IPS DF 6.9 (cell line): ENCODE measurements around the gene MDM2.
"Not testable (repeated sequence)": the region's sequence is repeated elsewhere in the genome, so short reads cannot be mapped to it uniquely, and the experiment has no call there.

Experiments used
- DNase-seq: peaks from one replicate; pipeline ENCODE4 v3.0.0-alpha.2; 2013; ENCODE audit warnings: low read depth, low spot score
- H3K27ac ChIP-seq: one replicate; pipeline ENCODE4 v1.5.1; 2013; ENCODE audit warnings: low read length, control low read depth
- H3K27me3 ChIP-seq: 2 replicates; pipeline ENCODE4 v1.6.1; 2013; ENCODE audit warnings: mild to moderate bottlenecking, low read length; ENCODE audit not compliant: control insufficient read depth, insufficient read depth
- H3K36me3 ChIP-seq: 2 replicates; pipeline ENCODE4 v1.6.1; 2013; ENCODE audit warnings: low read length; ENCODE audit not compliant: control insufficient read depth, insufficient read depth
- H3K4me1 ChIP-seq: 2 replicates; pipeline ENCODE4 v1.6.1; 2013; ENCODE audit warnings: low read length; ENCODE audit not compliant: control insufficient read depth, insufficient read depth
- H3K4me3 ChIP-seq: 2 replicates; pipeline ENCODE4 v1.5.1; 2013; ENCODE audit warnings: mild to moderate bottlenecking, low read length
- H3K9me3 ChIP-seq: 2 replicates; pipeline ENCODE4 v1.6.1; 2013; ENCODE audit warnings: low read length, inconsistent platforms; ENCODE audit not compliant: control insufficient read depth, insufficient read depth
- WGBS: extraction: QIAGEN DNeasy Blood & Tissue Kit; methylation state at CpG from one replicate; pipeline ENCODE4 v1.1.7; 2013; ENCODE audit warnings: mixed read lengths, missing lambda C conversion rate; ENCODE audit not compliant: insufficient read length, insufficient coverage; 5-methylcytosine and 5-hydroxymethylcytosine counted together

The MDM2 gene

GRCh38 chr12:68815232-68815927, 7.4 kb downstream of the MDM2 start:
- no CpG with 5 or more reads among the region's 5 CpGs for WGBS
- Histone ChIP-seq H3K9me3 (no peaks in the 10 kb centered on the region), H3K27me3 (no peaks in the 10 kb centered on the region), H3K4me3 (no peak overlapping the region), H3K4me1 (no peaks in the 10 kb centered on the region), H3K27ac (no peak overlapping the region), H3K36me3 (peaks cover 4% of the 10 kb centered on the region; the same call in 1 of the 2 replicates)
- DNase-seq, result no peak

- WGBS, result no CpG with 5 or more reads among the region's 8 CpGs
- H3K4me1 ChIP-seq, result no peaks in the 10 kb centered on the region
- H3K27me3 ChIP-seq, result no peaks in the 10 kb centered on the region
- no peak for DNase-seq
- H3K9me3 ChIP-seq, result no peaks in the 10 kb centered on the region
- H3K36me3 ChIP-seq, result peaks cover 4% of the 10 kb centered on the region; the same call in 1 of the 2 replicates
- H3K4me3 ChIP-seq, result no peak overlapping the region
- H3K27ac ChIP-seq, result no peak overlapping the region
These were observed 8.2 kb downstream of the MDM2 start for GRCh38 chr12:68815928-68816800.

DNA sequence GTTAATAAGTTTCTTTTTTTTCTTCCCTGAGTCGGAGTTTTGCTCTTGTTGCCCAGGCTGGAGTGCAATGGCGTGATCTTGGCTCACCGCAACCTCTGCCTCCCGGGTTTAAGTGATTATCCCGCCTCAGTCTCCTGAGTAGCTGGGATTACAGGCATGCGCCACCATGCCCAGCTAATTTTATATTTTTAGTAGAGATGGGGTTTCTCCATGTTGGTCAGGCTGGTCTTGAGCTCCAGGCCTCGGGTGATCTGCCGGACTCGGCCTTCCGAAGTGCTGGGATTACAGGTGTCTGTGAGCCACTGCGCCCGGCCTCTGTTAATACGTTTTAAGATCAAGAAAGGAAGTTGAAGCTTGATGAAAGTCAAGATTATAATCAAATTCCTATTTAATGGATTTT, 11.5 kb downstream of the MDM2 start:
- H3K4me1 ChIP-seq, H3K27me3 ChIP-seq, H3K27ac ChIP-seq, DNase-seq, H3K4me3 ChIP-seq, H3K9me3 ChIP-seq: not testable (repeated sequence)
- no CpG with 5 or more reads among the region's 13 CpGs for WGBS
- H3K36me3 ChIP-seq, result peaks cover 13% of the 10 kb centered on the region; the same call in 1 of the 2 replicates

DNA sequence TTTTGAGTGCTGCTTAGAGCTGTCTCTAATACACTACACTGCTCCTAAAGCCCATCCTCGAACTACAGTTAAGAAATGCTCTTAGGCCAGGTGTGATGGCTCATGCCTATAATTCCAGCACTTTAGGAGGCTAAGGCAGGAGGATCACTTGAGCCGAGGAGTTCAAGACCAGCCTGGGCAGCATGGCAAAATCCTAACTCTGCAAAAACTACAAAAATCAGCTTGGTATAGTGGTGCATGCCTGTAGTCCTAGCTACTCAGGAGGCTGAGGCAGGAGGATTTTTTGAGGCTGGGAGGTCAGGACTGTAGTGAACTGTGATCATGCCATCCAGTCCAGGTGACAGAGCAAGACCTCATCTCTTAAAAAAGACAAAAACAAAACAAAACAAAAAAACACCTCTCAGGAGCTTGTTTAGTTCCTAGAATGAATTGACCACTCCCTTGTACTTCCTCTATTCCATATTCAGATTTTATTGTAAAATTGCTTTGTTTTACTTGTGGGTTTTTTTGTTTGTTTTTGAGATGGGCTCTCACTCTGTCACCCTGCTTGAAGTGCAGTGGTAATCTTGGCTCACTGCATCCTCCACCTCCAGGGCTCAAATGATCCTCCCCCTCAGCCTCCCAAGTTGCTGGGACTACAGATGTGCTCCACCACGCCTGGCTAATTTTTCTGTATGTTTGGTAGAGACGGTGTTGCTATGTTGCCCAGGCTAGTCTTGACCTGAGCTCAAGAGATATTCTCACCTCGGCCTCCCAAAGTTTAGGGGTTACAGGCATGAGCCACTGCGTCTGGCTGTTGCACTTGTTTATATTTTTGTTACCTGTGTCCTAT, 13.6 kb downstream of the MDM2 start:
- no CpG with 5 or more reads among the region's 6 CpGs for WGBS
- peaks cover 14% of the 10 kb centered on the region; the same call in 1 of the 2 replicates for H3K36me3 ChIP-seq

GRCh38 chr12:68823696-68824095, 15.7 kb downstream of the MDM2 start:
- Histone ChIP-seq H3K36me3 (peaks cover 18% of the 10 kb centered on the region; the same call in 1 of the 2 replicates), H3K4me3 (no peak overlapping the region), H3K27ac (no peak overlapping the region), H3K4me1 (no peaks in the 10 kb centered on the region), H3K9me3 (no peaks in the 10 kb centered on the region), H3K27me3 (no peaks in the 10 kb centered on the region)
- WGBS, result no CpG with 5 or more reads among the region's 3 CpGs
- no peak for DNase-seq

More for the DNA sequence above, 13.6 kb downstream of the MDM2 start:
- no peak for DNase-seq
- Histone ChIP-seq H3K4me3 (no peak overlapping the region), H3K27ac (no peak overlapping the region), H3K4me1 (no peaks in the 10 kb centered on the region), H3K27me3 (no peaks in the 10 kb centered on the region), H3K9me3 (no peaks in the 10 kb centered on the region)

DNA sequence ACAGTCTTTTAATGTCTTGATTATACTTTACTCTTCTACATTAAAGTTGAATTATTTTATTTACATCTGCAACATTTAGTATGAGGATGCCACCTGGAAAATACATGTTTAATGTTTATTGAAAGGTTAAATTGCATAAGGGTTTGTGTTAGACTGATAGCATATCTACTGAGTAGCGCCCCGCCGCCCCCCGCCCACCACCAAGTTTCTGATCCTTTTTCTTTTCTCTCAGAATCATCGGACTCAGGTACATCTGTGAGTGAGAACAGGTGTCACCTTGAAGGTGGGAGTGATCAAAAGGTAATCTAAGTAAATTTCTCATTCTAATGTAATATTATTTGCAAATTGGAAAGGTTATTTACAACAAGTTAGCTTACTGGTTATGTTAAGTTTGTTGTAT, 16.2 kb downstream of the MDM2 start:
- Histone ChIP-seq H3K4me3 (no peak overlapping the region), H3K9me3 (no peaks in the 10 kb centered on the region), H3K27ac (no peak overlapping the region), H3K27me3 (no peaks in the 10 kb centered on the region), H3K36me3 (peaks cover 20% of the 10 kb centered on the region; the same call in 1 of the 2 replicates), H3K4me1 (no peaks in the 10 kb centered on the region)
- no peak for DNase-seq
- WGBS, result no CpG with 5 or more reads among the region's 5 CpGs

DNA sequence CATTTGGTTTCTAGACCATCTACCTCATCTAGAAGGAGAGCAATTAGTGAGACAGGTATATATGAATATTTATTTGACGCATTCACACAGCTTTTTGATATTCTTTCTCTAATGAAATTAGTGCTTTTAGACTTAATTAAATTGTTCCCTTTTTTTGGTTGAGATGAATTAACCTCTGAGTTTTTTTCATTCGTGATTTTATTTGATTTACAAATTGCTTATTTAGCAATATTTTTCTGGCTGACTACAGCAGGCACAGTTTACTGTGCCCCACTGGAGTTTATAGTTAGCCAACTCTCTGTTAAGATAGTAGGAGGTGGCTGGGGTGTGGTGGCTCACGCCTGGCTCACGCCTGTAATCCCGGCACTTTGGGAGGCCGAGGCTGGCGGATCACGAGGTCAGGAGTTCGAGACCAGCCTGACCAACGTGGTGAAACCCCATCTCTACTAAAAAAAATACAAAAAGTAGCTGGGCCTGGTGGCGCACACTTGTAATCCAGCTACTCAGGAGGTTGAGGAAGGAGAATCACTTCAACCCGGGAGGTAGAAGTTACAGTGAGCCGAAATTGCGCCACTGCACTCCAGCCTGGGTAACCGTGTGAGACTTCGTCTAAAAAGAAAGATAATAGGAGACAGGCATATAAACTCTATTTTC, 16.7 kb downstream of the MDM2 start:
- Histone ChIP-seq H3K27ac (no peak overlapping the region), H3K27me3 (no peaks in the 10 kb centered on the region), H3K4me3 (no peak overlapping the region), H3K4me1 (no peaks in the 10 kb centered on the region), H3K36me3 (peaks cover 20% of the 10 kb centered on the region; the same call in 1 of the 2 replicates), H3K9me3 (no peaks in the 10 kb centered on the region)
- no CpG with 5 or more reads among the region's 16 CpGs for WGBS
- DNase-seq, result no peak

DNA sequence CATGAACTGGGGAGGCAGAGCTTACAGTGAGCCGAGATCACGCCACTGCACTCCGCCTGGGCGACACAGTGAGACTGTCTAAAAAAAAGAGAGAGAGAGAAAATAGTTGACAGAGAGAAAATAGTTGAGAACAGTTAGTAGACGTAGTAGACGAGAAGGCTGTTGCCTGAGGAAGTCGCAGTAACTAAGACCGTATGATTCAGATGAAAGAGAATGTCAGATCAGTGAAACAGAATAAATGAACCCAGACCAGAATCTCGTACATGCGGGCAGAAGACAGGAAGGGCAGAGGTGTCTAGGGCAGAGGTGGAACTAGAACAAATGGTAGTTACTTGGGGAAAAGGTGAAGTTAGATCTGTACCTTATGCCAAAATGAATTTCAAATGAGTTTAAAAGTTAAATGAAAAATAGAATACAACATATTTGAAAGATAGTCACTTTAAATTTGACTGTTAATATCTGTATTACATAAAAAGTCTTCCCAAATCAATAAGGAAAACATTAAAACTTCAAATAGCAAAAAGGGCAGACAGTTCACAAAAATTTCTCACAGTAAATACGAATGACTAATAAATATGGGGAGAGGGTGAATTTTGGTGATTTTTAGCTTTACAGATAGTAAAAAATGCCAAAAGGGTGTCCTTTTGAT, 17.7 kb downstream of the MDM2 start:
- no peak overlapping the region for H3K27ac ChIP-seq
- no peaks in the 10 kb centered on the region for H3K9me3 ChIP-seq
- no peak for DNase-seq
- 100% methylated on average over 3 of the region's 11 CpGs for WGBS
- H3K36me3 ChIP-seq, result peaks cover 20% of the 10 kb centered on the region; the same call in 1 of the 2 replicates
- H3K27me3 ChIP-seq, result no peaks in the 10 kb centered on the region
- H3K4me1 ChIP-seq, result no peaks in the 10 kb centered on the region
- no peak overlapping the region for H3K4me3 ChIP-seq

GRCh38 chr12:68827895-68828671, 20.1 kb downstream of the MDM2 start:
- Histone ChIP-seq H3K27ac (no peak overlapping the region), H3K36me3 (peaks cover 12% of the 10 kb centered on the region; the same call in 1 of the 2 replicates)
- no CpG with 5 or more reads among the region's 5 CpGs for WGBS

More at GRCh38 chr12:68827895-68828671, 20.1 kb downstream of the MDM2 start:
- no peaks in the 10 kb centered on the region for H3K4me1 ChIP-seq
- no peak for DNase-seq
- H3K4me3 ChIP-seq, result no peak overlapping the region
- no peaks in the 10 kb centered on the region for H3K27me3 ChIP-seq
- H3K9me3 ChIP-seq, result no peaks in the 10 kb centered on the region
